HepG2 (cell line): Measurements from ENCODE around the gene TRDMT1. TPM values are rescaled to one million over a fixed set of nuclear protein-coding genes. Genes with fewer than 3 reads are reported as not detected.

Experiments used
- ATAC-seq: fragments of 200-7000 bp; cut with Tn5 transposase; 3 replicates; pipeline ENCODE4 v1.9.1; 2020; ENCODE audit warnings: mild to moderate bottlenecking, moderate library complexity
- BruUV-seq: library from RNA; stranded (reverse); fragments of 400-500 nt; replicated peaks from 2 replicates; lab custom pipeline; 2021; lab: Mats Ljungman, UMichigan
- CTCF ChIA-PET: fragments of 300-600 bp; formaldehyde crosslinking; extraction: SDS; loops from one replicate; lab custom pipeline; 2021; ENCODE audit warnings: low total read pairs, inconsistent platforms, low intra/inter-chr PET ratio; lab: Yijun Ruan, JAX
- POLR2A ChIA-PET: fragments of 350-600 bp; sonication (Branson Sonifier 250); formaldehyde crosslinking; loops from one replicate; lab custom pipeline; 2020; ENCODE audit warnings: antibody characterized with exemption, inconsistent platforms; lab: Yijun Ruan, JAX
- DNase-seq: peaks from one replicate; pipeline ENCODE4 v3.0.0-alpha.2; 2015; ENCODE audit warnings: low spot score
- FAIRE-seq: peaks from 3 replicates; lab custom pipeline; 2011; peaks lifted over from hg19 to GRCh38; lab: Jason Lieb, UNC
- H2AFZ ChIP-seq: one replicate; pipeline ENCODE4 v1.6.1; 2011; ENCODE audit warnings: low read length, inconsistent platforms
- H3K27ac ChIP-seq: fragments of 300-600 bp; 3 replicates; pipeline ENCODE4 v1.8.0; 2011; ENCODE audit warnings: mixed run types, mild to moderate bottlenecking, mixed read lengths, low read length, inconsistent platforms; ENCODE audit not compliant: insufficient read depth; ENCODE audit errors: extremely low read length
- H3K27me3 ChIP-seq, 2 experiments: fragments of 200-600 bp in 1 of 2; 2 replicates in 1 of 2; 3 replicates in 1 of 2; pipeline versions ENCODE4 v1.6.0 to v1.8.0; 2011; ENCODE audit warnings: low read length in 2 of 2, mild to moderate bottlenecking in 2 of 2, moderate library complexity in 2 of 2, inconsistent platforms in 1 of 2; ENCODE audit not compliant: insufficient read depth in 2 of 2, control insufficient read depth in 1 of 2
- H3K36me3 ChIP-seq, 2 experiments: fragments of 200-600 bp in 1 of 2; replicated peaks in 1 of 2; 2 replicates in 1 of 2; 3 replicates in 1 of 2; pipeline versions ENCODE4 v1.5.1 to v1.8.0; 2011; ENCODE audit warnings: low read length in 2 of 2, inconsistent platforms in 1 of 2; ENCODE audit not compliant: insufficient read depth in 2 of 2, control insufficient read depth in 1 of 2
- H3K4me1 ChIP-seq: 2 replicates; pipeline ENCODE4 v1.5.1; 2012; ENCODE audit warnings: low read length, inconsistent platforms; ENCODE audit not compliant: insufficient read depth
- H3K4me2 ChIP-seq: 2 replicates; pipeline ENCODE4 v1.6.0; 2011; ENCODE audit warnings: low read depth, low read length, inconsistent platforms
- H3K4me3 ChIP-seq, 3 experiments: fragments of 200-600 bp in 1 of 3; sonication (generic), shearing (Covaris generic) in 1 of 3; replicated peaks in 1 of 3; 2 replicates each; pipeline ENCODE4 v1.5.1; 2011 to 2016; ENCODE audit warnings: low read length in 3 of 3, inconsistent platforms in 2 of 3, low read depth in 2 of 3, mild to moderate bottlenecking in 2 of 3, control low read depth in 1 of 3, mixed read lengths in 1 of 3; ENCODE audit not compliant: insufficient read depth in 1 of 3
- H3K79me2 ChIP-seq: one replicate; pipeline ENCODE4 v1.6.1; 2011; ENCODE audit warnings: low read length, inconsistent platforms; ENCODE audit not compliant: insufficient read depth
- H3K9ac ChIP-seq: 2 replicates; pipeline ENCODE4 v1.6.0; 2011; ENCODE audit warnings: mild to moderate bottlenecking, low read depth, low read length, inconsistent platforms; ENCODE audit not compliant: insufficient read depth
- H3K9me3 ChIP-seq: 2 replicates; pipeline ENCODE4 v1.5.1; 2012; ENCODE audit warnings: mild to moderate bottlenecking, low read length
- H4K20me1 ChIP-seq: 2 replicates; pipeline ENCODE4 v1.6.0; 2011; ENCODE audit warnings: inconsistent platforms, mild to moderate bottlenecking, low read length, moderate library complexity; ENCODE audit not compliant: insufficient read depth
- ARNT2 ChIP-seq: sonication (generic); formaldehyde crosslinking; IDR thresholded peaks from 2 replicates; pipeline ENCODE4 v1.8.0; 2022; ENCODE audit warnings: mild to moderate bottlenecking, low read depth, missing genetic modification reagents, moderate library complexity
- CCDC6 ChIP-seq: sonication (generic); formaldehyde crosslinking; IDR thresholded peaks from 2 replicates; pipeline ENCODE4 v1.8.1; 2022; ENCODE audit warnings: mild to moderate bottlenecking, missing genetic modification reagents, moderate library complexity
- CEBPB ChIP-seq: IDR thresholded peaks from 2 replicates; pipeline ENCODE4 v1.6.1; 2011; ENCODE audit warnings: low read depth, low read length, improper control_type of control experiment, borderline replicate concordance
- DMAP1 ChIP-seq: IDR thresholded peaks from 2 replicates; pipeline ENCODE4 v1.6.1; 2016
- DMTF1 ChIP-seq: sonication (generic); formaldehyde crosslinking; IDR thresholded peaks from 2 replicates; pipeline ENCODE4 v1.4.0; 2020; ENCODE audit warnings: mild to moderate bottlenecking, missing genetic modification reagents
- NFE2L1 ChIP-seq: sonication (generic); formaldehyde crosslinking; IDR thresholded peaks from 2 replicates; pipeline ENCODE4 v1.4.0; 2020; ENCODE audit warnings: missing genetic modification reagents, mild to moderate bottlenecking, borderline replicate concordance
- PAX8 ChIP-seq: sonication (generic); formaldehyde crosslinking; IDR thresholded peaks from 2 replicates; pipeline ENCODE4 v1.8.0; 2022; ENCODE audit warnings: mild to moderate bottlenecking, missing genetic modification reagents, borderline replicate concordance
- POGZ ChIP-seq: sonication (generic); formaldehyde crosslinking; IDR thresholded peaks from 2 replicates; pipeline ENCODE4 v1.4.0; 2020; ENCODE audit warnings: mild to moderate bottlenecking, missing genetic modification reagents
- POLR2A ChIP-seq, 2 experiments: IDR thresholded peaks; 2 replicates each; pipeline ENCODE4 v1.6.1; 2011; ENCODE audit warnings: low read depth in 2 of 2, low read length in 2 of 2, mild to moderate bottlenecking in 1 of 2, moderate library complexity in 1 of 2; ENCODE audit not compliant: insufficient read depth in 1 of 2
- REXO4 ChIP-seq: sonication (generic); formaldehyde crosslinking; IDR thresholded peaks from 2 replicates; pipeline ENCODE4 v1.8.0; 2022; ENCODE audit warnings: missing genetic modification reagents, mild to moderate bottlenecking, borderline replicate concordance
- RNF2 ChIP-seq: fragments of 450-650 bp; conservative IDR thresholded peaks from 2 replicates; pipeline ENCODE4 v1.6.1; 2016; ENCODE audit warnings: low read depth
- SAP130 ChIP-seq: IDR thresholded peaks from 2 replicates; pipeline ENCODE4 v1.6.1; 2016; ENCODE audit warnings: low read depth
- ZFP36L2 ChIP-seq: sonication (generic); formaldehyde crosslinking; IDR thresholded peaks from 2 replicates; pipeline ENCODE4 v1.4.0; 2020; ENCODE audit warnings: missing genetic modification reagents
- WGBS: methylation state at CpG from one replicate; pipeline ENCODE4 v1.1.6; 2017; ENCODE audit warnings: low lambda C conversion rate; 5-methylcytosine and 5-hydroxymethylcytosine counted together
- in situ Hi-C: cut with HindIII; loops from 2 replicates; pipeline ENCODE4 v1.10.0; 2017; ENCODE audit warnings: low pct_unique_long_range_greater_than_20kb; ENCODE audit not compliant: extremely low pct_ligation_motif_present
- intact Hi-C: fragments of 100-400 bp; cut with micrococcal nuclease; formaldehyde crosslinking; loops from one replicate; pipeline ENCODE4 v1.10.0; 2022; ENCODE audit not compliant: unreplicated experiment
- polyA plus RNA-seq, 8 experiments: library from polyadenylated mRNA; depleted of rRNA in 3 of 8; stranded (reverse) in 7 of 8; unstranded in 1 of 8; fragments of >200 nt; fragmentation: Illumina TruSeq in 4 of 8; extraction: Trizol in 4 of 8; gene quantifications; 2 replicates each; pipeline versions ENCODE4 v1.2.1 to v1.2.3, GENCODE V29; 2011 to 2016; ENCODE audit warnings: low read depth in 4 of 8, missing spikeins in 1 of 8, mixed read lengths in 1 of 8; ENCODE audit not compliant: insufficient read depth in 1 of 8
- total RNA-seq, 5 experiments: library from RNA; depleted of rRNA; stranded (reverse); fragments of >200 nt; fragmentation: Illumina TruSeq; extraction: Trizol; gene quantifications; 2 replicates each; pipeline ENCODE4 v1.2.3, GENCODE V29; 2016; ENCODE audit warnings: low read depth in 1 of 5
- TF ChIP-seq, protein P1 (sequence below): sonication (generic); formaldehyde crosslinking; IDR thresholded peaks from 2 replicates; pipeline ENCODE4 v1.5.1; 2020; ENCODE audit warnings: mild to moderate bottlenecking, missing genetic modification reagents, borderline replicate concordance
- TF ChIP-seq, protein P2 (sequence below): sonication (generic); formaldehyde crosslinking; IDR thresholded peaks from 2 replicates; pipeline ENCODE4 v1.5.0; 2020; ENCODE audit warnings: mild to moderate bottlenecking, missing genetic modification reagents

TRDMT1 gene
- total and polyA plus RNA-seq, 2 of the 13 experiments (the other 11 are each of a cell fraction or from before 2014, with no cell fraction given) = 2.0 to 3.0 TPM

DNA sequence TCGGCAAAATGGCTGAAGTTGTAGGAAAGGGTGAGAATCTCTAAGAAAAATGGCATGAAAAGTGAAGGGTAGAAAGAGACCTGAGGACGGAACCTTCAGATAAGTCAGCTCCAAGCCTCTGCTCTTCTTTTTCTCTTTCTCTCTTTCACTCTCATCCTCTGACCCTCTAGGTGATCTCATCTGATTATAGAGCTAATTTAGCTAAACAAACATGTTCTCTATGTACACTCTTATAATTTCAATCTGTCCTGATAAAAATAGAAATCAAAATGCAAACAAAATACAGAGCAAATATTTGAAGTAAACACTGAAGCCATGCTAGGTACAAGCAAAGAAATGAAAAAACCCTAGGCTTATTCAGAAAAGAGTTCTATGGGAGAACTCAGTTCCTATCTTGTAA, 57.4 kb downstream of the TRDMT1 start:
- intact Hi-C loops = no loop called here
- Histone ChIP-seq H3K4me2 (no peak overlapping the region), H3K79me2 (no peaks in the 10 kb centered on the region), H2AFZ (no peak overlapping the region), H3K36me3 (no peaks in the 10 kb centered on the region), H4K20me1 (no peaks in the 10 kb centered on the region), H3K27ac (no peak overlapping the region), H3K9ac (no peak overlapping the region), H3K27me3 (no peaks in the 10 kb centered on the region), H3K9me3 (no peaks in the 10 kb centered on the region), H3K4me1 (peaks cover 27% of the 10 kb centered on the region), H3K4me3 (no peak overlapping the region)
- WGBS = 83% methylated on average over 2 of the region's 2 CpGs
- FAIRE-seq (no peak), DNase-seq (no peak), ATAC-seq (no peak)
- TF ChIP-seq SAP130 (CRISPR knock-in tag) = no peak
- no peak for TF ChIP-seq ARNT2 (CRISPR knock-in tag)
- no peak for TF ChIP-seq NFE2L1
- no peak for TF ChIP-seq DMAP1 (CRISPR knock-in tag)
- TF ChIP-seq, protein P1, sequence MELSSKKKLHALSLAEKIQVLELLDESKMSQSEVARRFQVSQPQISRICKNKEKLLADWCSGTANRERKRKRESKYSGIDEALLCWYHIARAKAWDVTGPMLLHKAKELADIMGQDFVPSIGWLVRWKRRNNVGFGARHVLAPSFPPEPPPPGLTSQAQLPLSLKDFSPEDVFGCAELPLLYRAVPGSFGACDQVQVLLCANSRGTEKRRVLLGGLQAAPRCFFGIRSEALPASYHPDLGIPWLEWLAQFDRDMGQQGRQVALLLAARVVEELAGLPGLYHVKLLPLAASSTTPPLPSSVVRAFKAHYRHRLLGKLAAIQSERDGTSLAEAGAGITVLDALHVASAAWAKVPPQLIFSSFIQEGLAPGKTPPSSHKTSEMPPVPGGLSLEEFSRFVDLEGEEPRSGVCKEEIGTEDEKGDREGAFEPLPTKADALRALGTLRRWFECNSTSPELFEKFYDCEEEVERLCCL (CRISPR knock-in tag) = no peak
- TF ChIP-seq CCDC6 (CRISPR knock-in tag) = no peak
- TF ChIP-seq DMTF1 = no peak
- no peak for TF ChIP-seq POGZ (CRISPR knock-in tag)
- no peak for TF ChIP-seq POLR2A (IDR thresholded peaks at IDR 0.05; ENCODE audit: insufficient read depth in 1 of 2, low read depth in 2 of 2, low read length in 2 of 2)
- no peak for TF ChIP-seq RNF2
- TF ChIP-seq CEBPB = no peak
- TF ChIP-seq REXO4 = no peak
- no peak for TF ChIP-seq ZFP36L2 (CRISPR knock-in tag)
- TF ChIP-seq PAX8 = no peak
- TF ChIP-seq, protein P2, sequence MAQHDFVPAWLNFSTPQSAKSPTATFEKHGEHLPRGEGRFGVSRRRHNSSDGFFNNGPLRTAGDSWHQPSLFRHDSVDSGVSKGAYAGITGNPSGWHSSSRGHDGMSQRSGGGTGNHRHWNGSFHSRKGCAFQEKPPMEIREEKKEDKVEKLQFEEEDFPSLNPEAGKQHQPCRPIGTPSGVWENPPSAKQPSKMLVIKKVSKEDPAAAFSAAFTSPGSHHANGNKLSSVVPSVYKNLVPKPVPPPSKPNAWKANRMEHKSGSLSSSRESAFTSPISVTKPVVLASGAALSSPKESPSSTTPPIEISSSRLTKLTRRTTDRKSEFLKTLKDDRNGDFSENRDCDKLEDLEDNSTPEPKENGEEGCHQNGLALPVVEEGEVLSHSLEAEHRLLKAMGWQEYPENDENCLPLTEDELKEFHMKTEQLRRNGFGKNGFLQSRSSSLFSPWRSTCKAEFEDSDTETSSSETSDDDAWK (CRISPR knock-in tag) = no peak
- CTCF ChIA-PET = no interaction called here
- in situ Hi-C loops = no loop called here
- POLR2A ChIA-PET = no interaction called here
- BruUV-seq = no TSS peak
